HG02623 (cell line): Measurements from ENCODE around the gene RASGEF1C.
"Not testable (repeated sequence)": the region's sequence is repeated elsewhere in the genome, so short reads cannot be mapped to it uniquely, and the experiment has no call there.

ENCODE experiments used
- ATAC-seq: cut with Tn5 transposase; IDR thresholded peaks from one replicate; pipeline ENCODE4 v1.9.1; 2021; ENCODE audit warnings: moderate library complexity; ENCODE audit not compliant: unreplicated experiment

RASGEF1C gene

DNA sequence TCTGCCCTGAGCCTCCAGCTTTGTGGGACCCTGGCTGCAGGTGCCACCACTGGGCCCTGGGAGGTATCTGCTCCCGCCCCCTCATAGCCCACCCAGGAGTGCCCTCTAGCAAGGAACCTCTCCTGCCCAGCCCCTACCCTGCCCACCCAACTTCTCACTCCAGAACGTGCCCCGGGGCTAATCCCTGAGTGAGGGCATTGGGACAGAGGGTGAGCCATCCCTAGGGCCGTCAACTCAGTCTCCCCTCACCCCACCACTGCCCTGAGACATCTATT, 2.7 kb upstream of the RASGEF1C start:
- no peak for ATAC-seq

DNA sequence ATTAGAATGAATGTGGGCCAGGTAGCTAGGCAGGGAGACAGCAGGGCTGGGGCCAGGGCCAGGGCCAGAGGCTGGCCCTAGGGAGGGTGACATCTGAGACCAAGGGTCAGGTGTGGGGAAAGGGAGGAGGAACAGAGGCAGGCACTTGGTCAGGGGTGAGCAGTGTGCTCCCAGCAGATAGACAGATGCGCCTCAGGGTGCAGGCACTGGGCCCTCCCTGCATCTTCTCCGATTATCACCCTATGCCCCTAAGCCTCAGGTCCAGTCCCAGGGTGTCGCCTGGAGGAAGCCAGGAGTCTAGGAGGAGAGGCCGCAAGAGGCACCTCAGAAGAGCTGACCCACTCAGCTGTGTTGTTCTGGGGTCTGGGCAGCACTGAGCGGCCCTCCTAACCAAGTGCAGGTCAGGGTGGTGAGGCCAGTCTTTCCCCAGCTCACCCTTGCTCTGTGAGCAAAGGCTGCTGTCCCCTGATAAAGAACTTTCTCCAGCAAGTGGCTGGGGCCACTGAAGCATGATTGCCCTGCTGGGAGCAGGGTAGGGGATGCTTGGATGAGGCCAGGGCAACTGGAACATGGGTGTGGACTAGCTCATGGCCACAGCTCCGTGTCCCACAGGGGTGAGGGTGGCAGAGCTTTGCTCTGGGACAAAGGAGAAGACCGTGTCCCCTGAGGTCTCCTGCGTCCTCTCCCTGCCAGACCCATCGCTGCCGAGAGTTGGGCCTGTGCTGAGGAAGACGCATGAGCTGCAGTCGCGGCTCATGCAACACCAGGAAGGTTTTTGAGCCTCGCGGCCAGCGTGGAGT, 2.1 kb upstream of the RASGEF1C start:
- ATAC-seq = no peak

DNA sequence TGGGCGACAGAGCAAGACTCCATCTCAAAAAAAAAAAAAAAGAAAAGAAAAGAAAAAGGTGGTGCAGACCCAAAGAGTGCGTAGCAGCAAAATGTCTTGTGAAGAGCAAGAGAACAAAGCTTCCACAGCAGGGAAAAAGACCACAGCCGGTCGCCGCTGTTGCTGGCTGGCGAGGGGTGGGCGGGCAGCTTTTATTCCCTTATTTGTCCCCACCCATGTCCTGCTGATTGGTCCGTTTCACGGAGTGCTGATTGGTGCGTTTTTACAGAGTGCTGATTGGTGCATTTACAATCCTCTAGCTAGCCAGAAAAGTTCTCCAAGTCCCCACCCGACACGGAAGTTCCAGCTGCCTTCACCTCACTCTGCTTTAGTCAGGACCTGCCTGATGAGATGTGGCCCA, 1.1 kb upstream of the RASGEF1C start:
- ATAC-seq = not testable (repeated sequence)

DNA sequence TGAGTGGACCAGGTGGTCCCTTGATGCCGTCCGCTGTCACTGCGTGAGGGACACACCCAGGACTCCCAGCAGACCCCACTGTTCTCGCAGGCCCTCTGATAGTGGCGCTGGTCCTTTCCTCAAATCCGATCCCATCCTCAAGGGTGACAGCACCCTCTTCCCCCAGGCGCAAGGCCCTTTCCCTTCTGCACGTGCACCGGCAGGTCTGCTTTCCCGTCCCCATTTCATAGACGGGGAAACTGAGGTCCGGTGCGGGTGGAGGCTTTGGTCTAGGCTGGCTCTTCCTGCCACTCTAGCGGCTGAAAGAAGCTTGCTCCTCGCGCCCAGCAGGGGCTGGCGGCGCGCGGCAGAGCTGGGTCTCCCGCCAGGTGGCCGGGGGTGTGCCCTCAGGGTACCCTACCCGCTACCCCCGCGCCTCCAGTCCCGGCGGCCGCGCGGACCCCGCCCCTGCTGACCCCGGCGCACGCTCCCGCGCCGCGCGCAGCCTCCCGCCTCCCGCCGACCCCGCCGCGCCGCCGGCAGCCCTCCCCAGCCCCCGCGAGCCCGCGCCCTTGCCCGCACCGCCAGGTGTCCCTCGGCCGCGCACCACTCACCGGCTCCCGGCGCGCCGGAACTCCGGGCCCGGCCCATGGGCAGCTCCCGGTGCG, 453 bp downstream of the RASGEF1C start:
- no peak for ATAC-seq

DNA sequence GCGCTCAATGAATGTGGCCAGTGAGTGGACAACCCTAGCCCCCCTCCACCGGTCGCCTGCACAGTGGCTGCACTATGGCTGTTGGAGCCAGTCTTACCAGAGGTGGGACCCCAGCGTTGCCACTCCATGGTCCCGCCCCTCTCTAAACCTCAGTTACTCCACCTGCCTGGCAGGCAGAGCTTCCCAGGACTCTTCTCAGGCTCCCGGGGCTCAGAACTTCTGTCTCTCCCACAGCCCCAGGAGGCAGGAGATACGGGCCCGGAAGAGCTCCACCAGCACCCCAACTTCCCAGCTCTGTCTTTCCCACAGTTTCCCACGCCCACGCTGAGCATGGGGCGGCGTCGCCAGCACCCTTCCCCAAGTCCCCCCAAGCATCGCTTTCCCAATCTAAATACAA, 975 bp downstream of the RASGEF1C start:
- no peak for ATAC-seq

DNA sequence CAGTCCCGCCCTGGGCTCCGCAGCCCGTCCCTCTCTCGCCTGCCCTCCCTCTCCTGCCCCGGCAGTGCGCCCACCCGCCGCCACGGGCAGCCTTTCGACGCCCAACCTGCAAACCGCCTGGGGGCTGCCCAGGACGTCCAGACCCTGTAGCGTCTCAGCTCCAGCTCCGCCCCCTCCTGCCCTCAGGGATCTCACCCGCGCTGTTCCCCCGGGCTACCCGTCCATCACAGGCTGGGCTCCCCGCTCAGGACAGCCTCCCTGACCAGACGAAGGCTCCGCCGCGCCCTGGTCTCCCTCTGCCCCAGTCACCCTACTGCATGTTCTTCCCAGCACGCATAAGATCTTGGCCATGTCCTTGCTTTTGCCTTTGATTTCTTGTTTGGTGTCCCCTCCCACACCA, 1.4 kb downstream of the RASGEF1C start:
- no peak for ATAC-seq

DNA sequence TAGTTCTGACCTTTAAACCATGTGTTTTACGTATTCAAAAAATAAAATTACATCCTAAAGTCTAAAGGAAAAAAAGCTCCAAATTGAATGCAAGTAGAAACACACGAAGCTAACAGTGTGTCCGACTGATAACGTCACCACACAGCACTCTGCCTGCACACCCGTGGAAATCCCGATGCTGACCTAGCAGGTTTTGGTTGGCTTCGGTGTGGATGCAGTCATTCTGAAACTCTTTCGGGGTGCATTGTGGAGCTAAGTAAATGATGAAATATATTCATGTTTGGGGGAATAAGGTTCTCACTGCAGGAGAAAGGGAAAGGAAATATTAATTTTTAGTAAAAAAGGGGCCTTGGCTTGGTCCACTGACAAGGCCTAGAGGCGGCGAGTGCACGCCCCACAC, 2.0 kb downstream of the RASGEF1C start:
- no peak for ATAC-seq

DNA sequence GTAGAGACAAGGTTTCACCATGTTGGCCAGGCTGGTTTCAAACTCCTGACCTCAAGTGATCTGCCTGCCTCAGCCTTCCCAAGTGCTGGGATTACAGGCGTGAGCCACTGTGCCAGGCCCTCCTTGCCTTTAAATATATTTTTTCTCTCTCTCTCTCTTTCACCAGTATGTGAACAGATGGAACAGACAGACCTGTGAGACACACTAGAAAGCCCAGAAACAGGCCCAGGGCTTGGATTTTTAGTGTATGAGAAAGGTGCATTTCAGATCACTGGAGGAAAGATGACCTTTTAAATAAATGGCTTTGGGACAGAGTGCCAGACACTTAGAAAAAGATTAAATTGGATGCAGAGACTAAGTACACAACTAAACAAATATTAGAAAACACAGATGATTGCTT, 3.1 kb downstream of the RASGEF1C start:
- no peak for ATAC-seq

DNA sequence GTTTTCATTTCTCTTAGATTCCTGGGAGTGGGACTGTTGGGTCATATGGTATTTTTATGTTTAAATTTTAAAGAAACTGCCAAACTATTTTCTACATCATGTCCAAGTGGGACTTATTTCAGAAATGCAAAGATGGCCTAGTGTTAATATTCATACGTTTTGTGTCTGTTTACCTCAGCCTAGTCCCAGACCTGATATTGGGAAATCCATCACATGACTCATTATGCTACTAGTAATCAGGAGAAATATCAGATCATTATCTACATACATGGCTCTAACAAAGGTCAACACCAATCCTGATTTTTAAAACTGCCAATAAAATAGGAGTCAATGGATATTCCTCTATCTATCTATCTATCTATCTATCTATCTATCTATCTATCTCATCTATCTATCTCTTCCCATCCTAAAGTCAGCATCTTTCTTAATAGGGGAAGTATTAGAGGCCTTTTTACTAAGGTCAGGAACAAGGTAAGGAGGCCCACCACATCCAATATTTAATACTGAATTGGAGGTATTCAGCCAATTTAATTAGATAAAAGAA, 4.7 kb downstream of the RASGEF1C start:
- ATAC-seq = no peak

DNA sequence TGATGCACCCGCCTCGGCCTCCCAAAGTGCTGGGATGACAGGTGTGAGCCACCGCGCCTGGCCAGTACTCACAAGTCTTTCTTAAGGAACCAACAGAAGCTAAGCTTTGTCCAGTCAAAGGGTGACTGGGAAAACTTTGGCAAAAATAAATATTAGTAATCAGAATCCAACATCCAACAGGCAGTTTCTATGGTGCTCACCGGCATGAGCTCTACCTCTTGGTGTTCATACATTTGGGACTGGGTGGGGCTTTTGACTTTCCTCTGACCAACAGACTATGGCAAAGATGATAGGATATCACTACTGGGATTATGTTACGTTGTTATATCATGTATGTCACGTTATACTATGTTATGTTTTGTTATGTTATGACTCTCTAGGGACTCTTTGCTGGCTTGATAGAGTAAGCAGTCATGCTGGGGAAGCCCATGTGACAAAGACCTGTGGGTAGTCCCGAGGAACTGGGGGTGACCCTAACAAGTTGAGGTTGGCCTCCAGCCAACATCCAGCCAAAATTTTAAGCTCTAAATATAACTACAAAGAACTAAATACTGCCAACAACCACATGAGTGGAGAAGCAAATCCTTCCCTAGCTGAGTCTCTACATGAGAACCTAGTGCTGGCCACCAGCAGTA, 6.0 kb downstream of the RASGEF1C start:
- no peak for ATAC-seq

DNA sequence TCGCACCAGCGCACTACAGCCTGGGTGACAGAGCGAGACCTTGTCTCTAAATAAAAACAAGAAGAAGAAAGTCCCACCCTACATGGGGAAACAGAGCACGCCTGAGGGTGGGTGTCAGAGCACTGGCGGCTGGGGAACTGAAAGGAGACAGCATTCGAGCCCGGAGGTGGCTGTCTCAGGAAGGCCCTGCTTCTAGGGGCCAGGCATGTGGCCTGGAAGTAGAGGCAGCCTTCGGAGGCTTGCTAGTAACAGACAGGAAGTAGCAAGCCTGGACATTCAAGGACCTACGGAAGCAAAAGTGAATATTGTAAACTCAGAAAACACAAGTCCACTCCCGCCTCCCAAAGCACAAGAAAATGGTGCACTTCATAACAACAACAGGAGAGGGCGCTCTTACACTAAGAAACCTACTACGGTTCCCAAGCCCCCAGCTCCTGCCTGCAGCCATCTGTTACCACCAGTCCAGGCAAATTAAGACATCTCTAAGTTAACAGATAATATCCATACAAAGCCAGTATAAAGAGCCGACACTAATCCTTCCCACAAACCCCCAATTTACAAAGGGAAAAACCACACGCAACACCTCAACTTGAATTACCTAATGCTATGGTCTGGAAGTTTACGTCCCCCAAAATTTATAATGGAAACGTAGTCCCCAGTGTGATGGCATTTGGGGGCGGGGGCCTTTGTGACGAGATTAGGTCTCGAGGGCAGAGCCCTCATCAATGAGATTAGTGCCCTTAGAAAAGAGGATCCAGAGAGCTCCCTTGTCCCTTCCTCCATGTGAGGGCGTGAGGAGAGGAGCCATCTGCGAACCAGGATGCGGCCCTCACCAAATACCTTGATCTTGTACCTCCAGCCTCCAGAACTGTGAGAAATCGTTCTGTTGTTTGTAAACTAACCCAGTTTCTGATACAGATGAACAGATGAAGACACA, 7.7 kb downstream of the RASGEF1C start:
- ATAC-seq = no peak

DNA sequence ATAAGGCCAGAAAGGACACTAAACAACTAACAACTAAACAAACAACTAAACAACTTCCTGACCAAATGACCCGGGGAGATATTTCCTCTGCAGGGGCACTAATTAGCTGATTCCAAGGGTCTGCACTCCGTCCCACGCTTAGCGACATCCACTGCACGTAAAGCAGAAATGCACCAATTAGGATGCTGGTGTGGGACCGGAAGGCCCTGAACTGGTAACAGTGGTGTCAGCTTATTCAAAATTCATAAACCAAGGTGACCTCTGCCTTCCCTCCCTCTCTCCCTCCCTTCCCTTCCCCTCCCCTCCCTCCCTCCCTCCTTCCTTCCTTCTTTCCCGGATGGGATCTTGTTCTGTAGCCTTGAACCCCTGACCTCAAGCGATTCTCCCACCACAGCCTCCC, 9.6 kb downstream of the RASGEF1C start:
- ATAC-seq = no peak

DNA sequence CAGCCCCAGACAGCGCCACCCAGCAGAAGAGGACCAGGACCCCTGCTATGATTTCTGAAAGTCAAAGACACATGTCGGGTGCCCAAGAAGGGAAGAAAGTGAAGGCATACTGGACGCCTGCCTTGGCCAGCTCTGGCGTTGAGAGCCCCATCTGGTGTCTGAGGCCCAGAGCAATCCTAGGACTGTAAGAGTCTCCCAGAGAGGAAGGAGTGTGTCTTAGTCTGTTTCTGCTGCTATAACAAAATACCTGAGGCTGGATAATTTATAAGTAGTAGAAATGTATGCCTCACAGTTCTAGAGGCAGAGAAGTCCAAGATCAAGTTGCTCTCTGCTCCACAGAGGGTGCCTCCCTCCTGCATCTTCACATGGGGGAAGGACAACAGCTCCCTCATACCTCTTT, 10.8 kb downstream of the RASGEF1C start:
- ATAC-seq = no peak

DNA sequence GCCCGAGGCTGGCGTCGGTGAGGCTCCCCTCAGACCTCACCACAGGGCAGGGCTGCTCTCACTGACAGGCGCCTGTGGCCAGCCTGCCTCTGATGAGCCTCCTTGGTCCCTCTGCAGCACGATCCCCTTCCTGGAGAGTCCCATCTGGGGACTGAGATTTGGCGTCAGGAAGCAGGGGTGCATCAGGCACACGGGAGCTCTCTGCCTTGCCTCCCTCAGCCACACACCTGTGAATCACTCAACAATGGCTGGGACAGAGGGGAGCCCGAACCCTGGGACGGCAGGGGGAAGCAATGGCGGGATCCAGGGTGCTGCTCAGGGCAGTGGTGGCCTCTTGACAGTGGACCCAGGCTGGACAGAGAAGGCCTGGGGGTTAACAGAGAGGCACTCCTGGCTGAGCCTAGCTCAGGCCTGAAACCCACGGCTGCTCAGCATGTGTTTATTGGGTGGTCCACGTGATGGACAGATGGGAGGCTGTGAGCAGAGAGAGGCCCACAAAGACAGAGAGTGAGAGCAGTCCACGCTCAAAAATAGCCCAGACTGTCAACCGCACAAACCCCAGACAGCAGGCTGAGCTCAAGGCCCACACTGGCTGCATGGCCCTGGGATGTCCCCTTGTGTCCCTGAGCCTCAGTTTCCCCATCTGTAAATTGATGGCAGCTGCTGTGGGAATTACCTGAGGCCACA, 11.9 kb downstream of the RASGEF1C start:
- no peak for ATAC-seq

DNA sequence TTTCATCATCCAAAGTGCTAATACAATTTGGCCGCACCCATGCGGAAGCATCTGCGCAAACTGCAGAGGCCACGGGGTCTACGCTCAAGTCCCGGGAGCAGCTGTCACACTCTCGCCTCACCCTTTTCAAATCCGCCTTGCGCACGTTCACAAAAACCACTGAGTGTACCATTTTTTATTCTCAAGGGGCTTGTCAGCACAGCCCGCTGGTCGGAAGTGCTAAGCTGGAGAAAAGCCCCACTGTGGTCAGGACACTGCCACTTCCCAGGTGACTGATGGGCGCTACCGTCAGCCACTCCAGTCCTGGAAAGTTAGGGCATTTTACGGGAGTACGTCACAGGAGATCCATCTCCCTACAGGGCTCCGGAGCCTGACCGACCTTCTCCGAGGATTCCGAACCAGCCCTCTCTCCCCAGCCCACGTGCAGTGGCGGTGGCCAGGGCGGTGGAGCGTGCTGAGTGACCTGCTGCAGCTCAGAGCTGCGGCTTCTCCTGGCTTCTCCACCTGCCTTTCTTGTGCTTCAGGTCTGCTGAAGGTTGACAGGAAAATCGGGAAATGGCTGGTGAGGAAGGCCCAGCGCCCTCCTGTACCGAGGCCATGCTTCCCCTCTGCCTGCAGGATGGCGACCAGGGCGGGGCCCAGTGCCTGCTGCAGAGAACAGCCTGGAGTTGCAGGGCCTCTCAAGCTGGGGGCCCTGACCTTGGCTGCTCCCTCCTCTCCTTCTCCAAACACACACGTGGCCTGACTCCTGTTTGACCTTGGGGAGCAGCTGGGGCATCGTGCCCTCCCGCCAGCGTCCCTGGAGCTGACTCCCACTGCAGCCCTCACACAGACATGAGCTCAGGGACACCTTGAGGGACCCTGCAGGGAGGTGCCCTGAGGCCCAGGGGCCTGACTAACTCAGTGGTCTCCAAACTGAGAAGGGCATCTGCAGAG, 14.3 kb downstream of the RASGEF1C start:
- no peak for ATAC-seq

DNA sequence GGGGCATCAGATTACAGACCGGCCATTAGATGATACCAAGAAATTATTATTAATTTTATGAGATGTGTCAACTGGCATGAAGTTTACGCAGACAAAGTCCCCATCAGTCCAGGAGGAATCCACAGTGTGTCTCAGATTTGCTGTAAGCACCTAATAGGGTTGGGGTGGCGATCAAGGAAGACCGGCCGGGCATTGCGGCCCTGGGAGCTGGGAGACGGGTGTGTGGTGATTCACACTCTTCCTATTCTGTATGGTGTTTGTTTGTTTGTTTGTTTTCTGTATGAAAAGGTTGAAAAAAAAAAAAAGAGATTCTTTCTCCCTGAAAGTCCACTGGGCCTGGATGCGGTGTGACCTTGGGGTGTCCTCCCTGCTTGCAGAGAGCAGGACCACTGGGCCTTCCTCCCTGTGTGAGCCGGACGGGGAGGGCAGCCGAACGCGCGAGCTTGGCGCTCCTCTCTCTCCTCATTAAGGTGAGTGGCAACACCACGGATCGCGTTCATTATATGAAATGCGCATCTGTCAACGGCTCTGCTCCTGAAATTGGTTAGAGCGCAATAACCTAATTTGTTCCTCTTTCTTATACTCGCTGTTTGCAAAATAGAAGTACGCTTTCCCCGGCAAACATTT, 15.1 kb downstream of the RASGEF1C start:
- ATAC-seq = no peak

DNA sequence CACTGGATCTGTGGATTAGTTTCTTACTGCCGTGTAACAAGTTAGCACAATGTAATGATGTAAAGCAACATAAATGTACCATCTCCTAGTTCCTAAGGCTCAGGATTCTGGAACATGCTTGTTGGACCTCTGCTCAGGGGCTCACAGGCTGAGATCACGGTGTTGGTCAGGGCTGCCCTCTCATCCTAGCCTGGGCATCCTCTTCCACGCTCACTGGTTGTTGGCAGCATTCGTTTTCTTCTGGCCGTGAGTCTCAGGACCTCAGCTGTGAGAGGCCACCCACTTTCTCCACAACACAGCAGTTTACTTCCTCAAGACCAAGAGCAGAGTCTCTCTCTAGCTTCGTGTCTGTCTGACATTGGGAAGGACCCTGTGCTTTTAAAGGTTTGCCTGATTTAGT, 17.3 kb downstream of the RASGEF1C start:
- no peak for ATAC-seq

DNA sequence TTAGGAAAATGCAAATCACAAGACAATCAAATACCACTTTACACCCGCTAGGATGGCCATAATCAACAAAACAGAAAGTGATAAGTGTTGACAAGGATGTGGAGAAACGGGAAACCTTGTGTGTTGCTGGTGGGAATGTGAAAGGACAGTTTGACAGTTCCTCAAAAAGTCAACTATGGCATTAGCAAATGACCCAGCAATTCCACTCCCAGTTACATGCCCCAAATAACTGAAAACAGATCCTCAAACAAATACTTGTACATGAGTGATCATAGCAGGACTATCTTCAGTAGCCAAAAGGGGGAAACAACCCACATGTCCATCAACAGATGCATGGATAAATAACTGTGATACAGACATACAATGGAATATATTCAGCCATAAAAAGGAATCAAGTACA, 21.2 kb downstream of the RASGEF1C start:
- ATAC-seq = no peak

DNA sequence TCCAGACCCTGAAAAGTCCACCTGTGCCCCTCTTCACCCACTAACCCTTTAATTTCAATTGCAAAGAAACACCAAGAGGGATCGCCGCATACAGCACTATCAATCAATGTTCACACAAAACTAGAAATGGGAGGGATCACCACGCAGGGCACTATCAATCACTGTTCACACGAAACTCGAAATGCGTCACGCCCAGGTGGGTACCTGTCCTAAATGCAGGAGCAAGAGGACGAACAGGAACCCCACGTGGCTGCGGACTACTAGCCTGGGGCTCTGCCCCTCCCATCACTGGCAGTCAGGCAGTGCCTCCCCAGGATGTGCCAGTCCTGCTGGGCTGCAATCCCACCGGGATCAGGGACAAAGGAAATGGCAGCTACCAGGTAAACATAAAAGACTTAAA, 28.2 kb downstream of the RASGEF1C start:
- no peak for ATAC-seq
